NCI-H2029 treated with DMSO at 0.1 percent for 48 hours (cell line): ENCODE measurements around the gene EZH2.

Source experiments
- DNase-seq: peaks from one replicate; lab custom pipeline; 2025; lab: John Stamatoyannopoulos, UW

EZH2 gene

GRCh38 chr7:148763622-148764021 is 120.5 kb downstream of the EZH2 start:
- DNase-seq, result no peak

DNA sequence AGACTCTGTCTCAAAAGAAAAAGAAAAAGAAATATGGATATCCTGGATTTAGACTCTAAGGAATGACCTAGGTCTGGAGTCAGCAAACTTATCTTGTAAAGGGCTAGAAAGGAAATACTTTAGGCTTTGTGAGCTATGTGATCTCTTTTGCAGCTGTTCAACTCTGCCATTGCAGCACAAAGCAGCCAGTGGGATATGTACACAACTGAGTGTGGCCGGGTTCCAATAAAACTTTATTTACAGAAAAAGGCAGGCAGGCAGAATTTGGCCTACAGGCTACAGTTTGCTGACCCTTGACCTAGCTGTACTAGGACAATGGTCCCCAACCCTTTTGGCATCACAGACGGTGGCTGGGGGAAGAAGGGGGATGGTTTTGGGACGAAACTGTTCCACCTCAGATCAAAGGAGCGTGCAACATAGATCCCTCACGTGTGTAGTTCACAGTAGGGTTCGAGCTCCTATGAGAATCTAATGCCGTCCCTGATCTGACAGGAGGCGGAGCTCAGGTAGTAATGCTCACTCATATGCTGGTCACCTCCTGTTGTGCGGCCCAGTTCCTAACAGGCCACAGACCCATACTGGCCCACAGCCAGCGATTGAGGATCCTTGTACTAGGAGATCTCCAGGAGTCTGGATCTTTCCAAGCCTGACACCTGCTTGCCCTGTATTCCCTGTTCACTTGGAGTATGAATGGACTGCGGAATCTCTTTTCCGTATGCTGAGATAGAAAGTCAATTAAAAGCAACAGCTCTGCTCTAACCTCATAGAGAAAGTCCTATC is 122.4 kb downstream of the EZH2 start:
- no peak for DNase-seq
